PFSK-1 (cell line): ENCODE data around the gene RTL9.

Source experiments
- FOXP2 ChIP-seq: optimal IDR thresholded peaks from 2 replicates; pipeline ENCODE3; 2011; ENCODE audit warnings: borderline replicate concordance, control low read depth, inconsistent platforms; ENCODE audit not compliant: insufficient read depth; ENCODE audit errors: extremely low read length, extremely low read depth
- POLR2AphosphoS5 ChIP-seq: IDR thresholded peaks from 2 replicates; pipeline ENCODE4 v1.6.1; 2012; ENCODE audit warnings: low read depth, mild to moderate bottlenecking, control low read depth, low read length, moderate library complexity
- REST ChIP-seq, 2 experiments: IDR thresholded peaks; 2 replicates each; pipeline versions ENCODE4 v1.6.1 to v1.8.0; 2011 to 2012; ENCODE audit warnings: low read depth in 2 of 2, low read length in 2 of 2, control low read depth in 1 of 2, inconsistent platforms in 1 of 2, mild to moderate bottlenecking in 1 of 2, moderate library complexity in 1 of 2; ENCODE audit not compliant: insufficient read depth in 1 of 2
- SIN3A ChIP-seq: IDR thresholded peaks from 2 replicates; pipeline ENCODE4 v1.6.1; 2012; ENCODE audit warnings: mild to moderate bottlenecking, low read length, moderate library complexity, borderline replicate concordance; ENCODE audit not compliant: insufficient read depth
- TAF1 ChIP-seq: IDR thresholded peaks from 2 replicates; pipeline ENCODE4 v1.6.1; 2012; ENCODE audit warnings: low read length, control low read depth, borderline replicate concordance; ENCODE audit not compliant: insufficient read depth

RTL9 gene

GRCh38 chrX:110315551-110315950 is 43.1 kb upstream of the RTL9 start:
- TF ChIP-seq TAF1 (no peak), FOXP2 (no peak), POLR2AphosphoS5 (no peak), REST (IDR thresholded peaks at IDR 0.05; ENCODE audit: insufficient read depth in 1 of 2, low read depth in 2 of 2, low read length in 2 of 2) (no peak), SIN3A (no peak)

GRCh38 chrX:110316351-110317060 is 42.1 kb upstream of the RTL9 start:
- TF ChIP-seq TAF1, result no peak
- TF ChIP-seq SIN3A, result no peak
- TF ChIP-seq FOXP2, result no peak
- TF ChIP-seq REST (IDR thresholded peaks at IDR 0.05; ENCODE audit: insufficient read depth in 1 of 2, low read depth in 2 of 2, low read length in 2 of 2), result no peak
- TF ChIP-seq POLR2AphosphoS5, result no peak

DNA sequence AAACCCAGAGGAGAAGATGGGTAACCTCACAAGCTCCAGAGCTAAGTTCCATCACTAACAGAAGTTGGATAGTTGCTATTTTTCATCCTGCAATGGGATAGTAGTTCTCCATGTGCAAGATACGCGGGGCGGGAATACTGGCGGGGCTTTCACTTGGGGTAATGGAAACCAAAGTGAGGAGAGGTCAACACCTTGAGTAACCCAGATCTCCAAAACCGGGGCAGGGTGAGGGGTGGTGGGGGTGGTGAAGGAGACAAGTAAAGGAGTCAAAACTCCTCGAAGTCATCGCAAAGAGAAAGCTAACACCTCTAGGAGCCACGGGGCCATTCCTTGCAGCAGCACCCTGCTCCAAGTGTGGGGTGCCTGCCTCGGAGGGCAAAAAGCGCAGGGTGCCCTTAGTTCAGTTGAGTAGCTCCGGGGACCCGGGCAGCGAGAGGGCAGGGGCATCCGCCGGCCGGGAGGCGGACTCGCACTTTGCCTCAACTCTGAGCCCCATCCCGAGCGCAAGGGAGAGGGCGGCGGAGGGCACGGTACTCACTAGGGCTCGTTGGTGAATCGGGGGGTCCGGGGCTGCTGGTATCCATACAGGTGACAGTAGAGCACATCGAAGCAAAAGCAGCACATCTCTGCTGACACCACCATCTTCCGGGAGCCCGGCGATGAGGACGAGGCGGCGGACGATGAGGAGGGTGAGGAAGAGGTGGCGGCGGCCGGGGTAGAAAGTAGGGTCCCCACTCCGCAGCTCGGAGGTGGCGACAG is 41.4 kb upstream of the RTL9 start:
- TF ChIP-seq SIN3A, result no peak
- no peak for TF ChIP-seq REST (IDR thresholded peaks at IDR 0.05; ENCODE audit: insufficient read depth in 1 of 2, low read depth in 2 of 2, low read length in 2 of 2)
- TF ChIP-seq TAF1, result no peak
- no peak for TF ChIP-seq FOXP2
- TF ChIP-seq POLR2AphosphoS5, result no peak

DNA sequence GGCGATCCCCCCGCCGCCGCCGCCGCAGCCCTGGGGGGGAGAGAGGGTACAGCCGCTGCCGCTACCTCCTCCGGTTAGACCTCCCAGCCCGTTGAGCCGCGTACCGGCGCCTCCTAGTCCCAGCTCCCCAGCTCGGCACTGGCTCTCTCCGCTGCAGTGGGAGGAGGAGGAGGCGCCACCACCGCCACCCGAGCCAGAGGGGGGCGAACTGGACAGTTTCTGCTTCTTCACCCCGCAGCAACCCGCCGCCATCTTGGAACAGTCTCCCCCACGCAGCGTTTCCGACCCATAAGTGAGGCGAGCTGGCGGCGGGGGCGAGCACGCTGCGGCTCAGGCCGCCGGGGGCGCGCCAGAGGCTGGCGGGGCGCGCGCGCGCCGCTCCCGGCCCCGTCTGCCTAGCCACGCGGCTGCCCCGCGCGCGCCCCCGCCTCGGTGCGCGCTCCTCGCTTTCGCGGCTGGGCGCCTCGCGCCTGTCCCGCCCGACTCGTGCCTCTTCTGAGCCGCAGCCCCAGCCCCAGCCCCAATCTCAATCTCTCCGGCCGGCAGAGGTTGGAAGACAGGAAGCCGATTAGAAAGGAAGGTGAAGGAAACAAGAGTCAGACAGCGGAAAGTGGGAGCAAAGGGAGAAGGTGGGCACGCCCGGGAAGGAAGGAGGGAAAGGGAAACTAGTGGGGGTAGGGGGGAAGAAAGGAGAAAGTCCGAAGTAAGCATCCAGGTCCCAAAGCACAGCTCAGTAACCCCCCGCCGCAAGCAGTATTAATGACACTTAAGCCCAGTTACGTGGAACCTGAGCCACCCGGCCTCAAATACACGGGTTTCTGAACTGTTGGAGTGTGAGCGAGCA is 40.6 kb upstream of the RTL9 start, which contains the start of gene AMMECR1:
AMMECR1 (minus strand) TSS at position 266 of the 844 bp plus-strand sequence; CDS start at position 252, 14 bp downstream.
- TF ChIP-seq FOXP2, result peak; percentile 33
- TF ChIP-seq TAF1, result peak; percentile 58; the same call in 1 of the 2 replicates
- no peak for TF ChIP-seq POLR2AphosphoS5

GRCh38 chrX:110318664-110318968 is 40.0 kb upstream of the RTL9 start:
- no peak for TF ChIP-seq POLR2AphosphoS5
- no peak for TF ChIP-seq REST (IDR thresholded peaks at IDR 0.05; ENCODE audit: insufficient read depth in 1 of 2, low read depth in 2 of 2, low read length in 2 of 2)
- TF ChIP-seq FOXP2, result no peak
- TF ChIP-seq TAF1, result no peak
- no peak for TF ChIP-seq SIN3A
